PC-3 (cell line): Measurements from ENCODE around the gene ALKBH1. TPM values are rescaled to one million over a fixed set of nuclear protein-coding genes. Genes with fewer than 3 reads are reported as not detected.

Experiments
- ATAC-seq: fragments of 200-7000 bp; cut with Tn5 transposase; 2 replicates; pipeline ENCODE4 v1.9.1; 2020; ENCODE audit warnings: mild to moderate bottlenecking, moderate library complexity
- BruUV-seq: library from RNA; stranded (reverse); fragments of 400-500 nt; replicated peaks from 2 replicates; lab custom pipeline; 2021; lab: Mats Ljungman, UMichigan
- CTCF ChIA-PET: fragments of 300-600 bp; sonication (Branson Sonifier 250); formaldehyde crosslinking; loops from one replicate; lab custom pipeline; 2022; ENCODE audit warnings: antibody characterized with exemption; lab: Charles Lee
- POLR2A ChIA-PET: fragments of 300-600 bp; sonication (Branson Sonifier 250); formaldehyde crosslinking; loops from one replicate; lab custom pipeline; 2022; ENCODE audit warnings: antibody characterized with exemption; ENCODE audit not compliant: unreplicated experiment; lab: Charles Lee
- DNase-seq: peaks from one replicate; pipeline ENCODE4 v3.0.0-alpha.2; 2015
- H2AFZ ChIP-seq: fragments of 300-600 bp; sonication (generic); 2 replicates; pipeline ENCODE4 v1.6.0; 2016; ENCODE audit warnings: antibody characterized with exemption, low read length
- H3F3A ChIP-seq: fragments of 300-600 bp; sonication (generic); one replicate; pipeline ENCODE4 v1.6.0; 2017; ENCODE audit warnings: antibody characterized with exemption, low read length, control low read depth, mild to moderate bottlenecking; ENCODE audit not compliant: unreplicated experiment
- H3K27ac ChIP-seq: fragments of 300-600 bp; sonication (generic); 2 replicates; pipeline ENCODE4 v1.5.1; 2016; ENCODE audit warnings: mild to moderate bottlenecking, low read length
- H3K27me3 ChIP-seq: fragments of 300-600 bp; sonication (generic); 2 replicates; pipeline ENCODE4 v1.6.1; 2016; ENCODE audit warnings: low read length, mixed read lengths
- H3K36me3 ChIP-seq: fragments of 300-600 bp; sonication (generic); 2 replicates; pipeline ENCODE4 v1.6.1; 2016; ENCODE audit warnings: low read depth, mixed run types, low read length, mixed read lengths
- H3K4me1 ChIP-seq: fragments of 300-600 bp; sonication (generic); 2 replicates; pipeline ENCODE4 v1.5.1; 2016; ENCODE audit warnings: low read length; ENCODE audit not compliant: insufficient read depth
- H3K4me2 ChIP-seq: fragments of 300-600 bp; sonication (generic); 2 replicates; pipeline ENCODE4 v1.6.0; 2016; ENCODE audit warnings: low read length
- H3K4me3 ChIP-seq: fragments of 300-600 bp; sonication (generic); 2 replicates; pipeline ENCODE4 v1.5.1; 2016; ENCODE audit warnings: mild to moderate bottlenecking, low read length, mixed read lengths
- H3K79me2 ChIP-seq: fragments of 300-600 bp; sonication (generic); 2 replicates; pipeline ENCODE4 v1.6.1; 2017; ENCODE audit warnings: low read length, mixed read lengths
- H3K9ac ChIP-seq: fragments of 300-600 bp; sonication (generic); 2 replicates; pipeline ENCODE4 v1.6.0; 2016; ENCODE audit warnings: mild to moderate bottlenecking, low read length
- H3K9me2 ChIP-seq: fragments of 300-600 bp; sonication (generic); replicated peaks from 2 replicates; pipeline ENCODE4 v1.6.1; 2016; ENCODE audit warnings: mixed run types, low read length, mixed read lengths
- H3K9me3 ChIP-seq: fragments of 300-600 bp; sonication (generic); 2 replicates; pipeline ENCODE4 v1.6.1; 2016; ENCODE audit warnings: low read length, mixed read lengths
- H4K20me1 ChIP-seq: fragments of 300-600 bp; sonication (generic); 2 replicates; pipeline ENCODE4 v1.6.1; 2016; ENCODE audit warnings: low read length, mixed read lengths
- EZH2 ChIP-seq: fragments of 300-600 bp; sonication (generic); IDR thresholded peaks from one replicate; pipeline ENCODE4 v1.6.1; 2017; ENCODE audit warnings: antibody characterized with exemption, mild to moderate bottlenecking, low read length; ENCODE audit not compliant: unreplicated experiment
- EZH2phosphoT487 ChIP-seq: fragments of 300-600 bp; sonication (generic); IDR thresholded peaks from 2 replicates; pipeline ENCODE4 v1.6.1; 2018; ENCODE audit warnings: mild to moderate bottlenecking, antibody characterized with exemption, low read length, borderline replicate concordance
- intact Hi-C: fragments of 100-400 bp; cut with micrococcal nuclease; formaldehyde crosslinking; loops from 2 replicates; pipeline ENCODE4 v1.9.0; 2023
- total RNA-seq: library from RNA; depleted of rRNA; stranded (reverse); fragments of >200 nt; gene quantifications from 2 replicates; pipeline ENCODE4 v1.2.3, GENCODE V29; 2014
- TF ChIP-seq, protein P1 (sequence below): fragments of 300-600 bp; sonication (generic); conservative IDR thresholded peaks from 2 replicates; pipeline ENCODE4 v1.5.1; 2017; ENCODE audit warnings: antibody characterized with exemption, low read depth, mild to moderate bottlenecking, low read length

The ALKBH1 gene
- total RNA-seq, 1 experiment from 2014 or later, result 9.7 TPM

- Histone ChIP-seq H3K4me3 (no peak overlapping the region), H3K79me2 (no peaks in the 10 kb centered on the region), H4K20me1 (no peaks in the 10 kb centered on the region), H3K4me1 (peaks cover 6% of the 10 kb centered on the region; the same call in 1 of the 2 replicates), H2AFZ (no peak overlapping the region), H3K36me3 (no peaks in the 10 kb centered on the region), H3K9me2 (no peaks in the 10 kb centered on the region), H3K27me3 (no peaks in the 10 kb centered on the region), H3K9me3 (no peaks in the 10 kb centered on the region), H3K27ac (no peak overlapping the region), H3F3A (no peaks in the 10 kb centered on the region), H3K9ac (no peak overlapping the region), H3K4me2 (no peak overlapping the region)
- no peak for DNase-seq
- TF ChIP-seq EZH2 (no peak), EZH2phosphoT487 (no peak)
- TF ChIP-seq, protein P1, sequence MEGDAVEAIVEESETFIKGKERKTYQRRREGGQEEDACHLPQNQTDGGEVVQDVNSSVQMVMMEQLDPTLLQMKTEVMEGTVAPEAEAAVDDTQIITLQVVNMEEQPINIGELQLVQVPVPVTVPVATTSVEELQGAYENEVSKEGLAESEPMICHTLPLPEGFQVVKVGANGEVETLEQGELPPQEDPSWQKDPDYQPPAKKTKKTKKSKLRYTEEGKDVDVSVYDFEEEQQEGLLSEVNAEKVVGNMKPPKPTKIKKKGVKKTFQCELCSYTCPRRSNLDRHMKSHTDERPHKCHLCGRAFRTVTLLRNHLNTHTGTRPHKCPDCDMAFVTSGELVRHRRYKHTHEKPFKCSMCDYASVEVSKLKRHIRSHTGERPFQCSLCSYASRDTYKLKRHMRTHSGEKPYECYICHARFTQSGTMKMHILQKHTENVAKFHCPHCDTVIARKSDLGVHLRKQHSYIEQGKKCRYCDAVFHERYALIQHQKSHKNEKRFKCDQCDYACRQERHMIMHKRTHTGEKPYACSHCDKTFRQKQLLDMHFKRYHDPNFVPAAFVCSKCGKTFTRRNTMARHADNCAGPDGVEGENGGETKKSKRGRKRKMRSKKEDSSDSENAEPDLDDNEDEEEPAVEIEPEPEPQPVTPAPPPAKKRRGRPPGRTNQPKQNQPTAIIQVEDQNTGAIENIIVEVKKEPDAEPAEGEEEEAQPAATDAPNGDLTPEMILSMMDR, result no peak
- ChIA-PET POLR2A (no interaction called here), CTCF (no interaction called here)
- intact Hi-C loops, result no loop called here
- BruUV-seq, result no TSS peak
- ATAC-seq, result no peak
Observed at GRCh38 chr14:77660754-77661153, 47.1 kb downstream of the ALKBH1 start.

- no peak overlapping the region for H3K4me2 ChIP-seq
- POLR2A ChIA-PET, result no interaction called here
Observed at GRCh38 chr14:77659831-77660230, 48.0 kb downstream of the ALKBH1 start.

GRCh38 chr14:77657280-77657679, 50.5 kb downstream of the ALKBH1 start:
- Histone ChIP-seq H4K20me1 (no peaks in the 10 kb centered on the region), H3K36me3 (no peaks in the 10 kb centered on the region), H3K27me3 (no peaks in the 10 kb centered on the region), H3F3A (no peaks in the 10 kb centered on the region), H3K4me1 (no peaks in the 10 kb centered on the region), H3K4me3 (no peak overlapping the region), H2AFZ (no peak overlapping the region), H3K27ac (no peak overlapping the region), H3K9me2 (no peaks in the 10 kb centered on the region), H3K9ac (no peak overlapping the region), H3K9me3 (no peaks in the 10 kb centered on the region), H3K79me2 (no peaks in the 10 kb centered on the region), H3K4me2 (no peak overlapping the region)
- DNase-seq (no peak), ATAC-seq (no peak)
- TF ChIP-seq, protein P1, result no peak
- TF ChIP-seq EZH2phosphoT487 (no peak), EZH2 (no peak)
- BruUV-seq, result no TSS peak
- CTCF ChIA-PET, result no interaction called here
- intact Hi-C loops, result no loop called here
- POLR2A ChIA-PET, result no interaction called here

More at GRCh38 chr14:77659831-77660230, 48.0 kb downstream of the ALKBH1 start:
- no peaks in the 10 kb centered on the region for H3K36me3 ChIP-seq
- no peaks in the 10 kb centered on the region for H3K9me3 ChIP-seq
- H3K27ac ChIP-seq, result no peak overlapping the region
- no peaks in the 10 kb centered on the region for H3F3A ChIP-seq
- no peaks in the 10 kb centered on the region for H4K20me1 ChIP-seq
- H2AFZ ChIP-seq, result no peak overlapping the region
- TF ChIP-seq, protein P1, result no peak
- TF ChIP-seq EZH2 (no peak), EZH2phosphoT487 (no peak)
- no peak overlapping the region for H3K9ac ChIP-seq
- ATAC-seq (no peak), DNase-seq (no peak)
- no TSS peak for BruUV-seq
- no peaks in the 10 kb centered on the region for H3K27me3 ChIP-seq
- peaks cover 6% of the 10 kb centered on the region; the same call in 1 of the 2 replicates for H3K4me1 ChIP-seq
- no peak overlapping the region for H3K4me3 ChIP-seq
- no peaks in the 10 kb centered on the region for H3K79me2 ChIP-seq
- no peaks in the 10 kb centered on the region for H3K9me2 ChIP-seq
- CTCF ChIA-PET, result no interaction called here
- intact Hi-C loops, result no loop called here
